HepG2 (cell line): ENCODE results near the gene NAA16. TPM values are rescaled to one million over a fixed set of nuclear protein-coding genes. Genes with fewer than 3 reads are reported as not detected.

Experiments used
- ATAC-seq: fragments of 200-7000 bp; cut with Tn5 transposase; 3 replicates; pipeline ENCODE4 v1.9.1; 2020; ENCODE audit warnings: mild to moderate bottlenecking, moderate library complexity
- BruUV-seq: library from RNA; stranded (reverse); fragments of 400-500 nt; replicated peaks from 2 replicates; lab custom pipeline; 2021; lab: Mats Ljungman, UMichigan
- CTCF ChIA-PET: fragments of 300-600 bp; formaldehyde crosslinking; extraction: SDS; loops from one replicate; lab custom pipeline; 2021; ENCODE audit warnings: low total read pairs, inconsistent platforms, low intra/inter-chr PET ratio; lab: Yijun Ruan, JAX
- POLR2A ChIA-PET: fragments of 350-600 bp; sonication (Branson Sonifier 250); formaldehyde crosslinking; loops from one replicate; lab custom pipeline; 2020; ENCODE audit warnings: antibody characterized with exemption, inconsistent platforms; lab: Yijun Ruan, JAX
- DNase-seq: peaks from one replicate; pipeline ENCODE4 v3.0.0-alpha.2; 2015; ENCODE audit warnings: low spot score
- FAIRE-seq: peaks from 3 replicates; lab custom pipeline; 2011; peaks lifted over from hg19 to GRCh38; lab: Jason Lieb, UNC
- H2AFZ ChIP-seq: one replicate; pipeline ENCODE4 v1.6.1; 2011; ENCODE audit warnings: low read length, inconsistent platforms
- H3K27ac ChIP-seq: fragments of 300-600 bp; 3 replicates; pipeline ENCODE4 v1.8.0; 2011; ENCODE audit warnings: mixed run types, mild to moderate bottlenecking, mixed read lengths, low read length, inconsistent platforms; ENCODE audit not compliant: insufficient read depth; ENCODE audit errors: extremely low read length
- H3K27me3 ChIP-seq, 2 experiments: fragments of 200-600 bp in 1 of 2; 2 replicates in 1 of 2; 3 replicates in 1 of 2; pipeline versions ENCODE4 v1.6.0 to v1.8.0; 2011; ENCODE audit warnings: low read length in 2 of 2, mild to moderate bottlenecking in 2 of 2, moderate library complexity in 2 of 2, inconsistent platforms in 1 of 2; ENCODE audit not compliant: insufficient read depth in 2 of 2, control insufficient read depth in 1 of 2
- H3K36me3 ChIP-seq, 2 experiments: fragments of 200-600 bp in 1 of 2; replicated peaks in 1 of 2; 2 replicates in 1 of 2; 3 replicates in 1 of 2; pipeline versions ENCODE4 v1.5.1 to v1.8.0; 2011; ENCODE audit warnings: low read length in 2 of 2, inconsistent platforms in 1 of 2; ENCODE audit not compliant: insufficient read depth in 2 of 2, control insufficient read depth in 1 of 2
- H3K4me1 ChIP-seq: 2 replicates; pipeline ENCODE4 v1.5.1; 2012; ENCODE audit warnings: low read length, inconsistent platforms; ENCODE audit not compliant: insufficient read depth
- H3K4me2 ChIP-seq: 2 replicates; pipeline ENCODE4 v1.6.0; 2011; ENCODE audit warnings: low read depth, low read length, inconsistent platforms
- H3K4me3 ChIP-seq, 3 experiments: fragments of 200-600 bp in 1 of 3; sonication (generic), shearing (Covaris generic) in 1 of 3; replicated peaks in 1 of 3; 2 replicates each; pipeline ENCODE4 v1.5.1; 2011 to 2016; ENCODE audit warnings: low read length in 3 of 3, inconsistent platforms in 2 of 3, low read depth in 2 of 3, mild to moderate bottlenecking in 2 of 3, control low read depth in 1 of 3, mixed read lengths in 1 of 3; ENCODE audit not compliant: insufficient read depth in 1 of 3
- H3K79me2 ChIP-seq: one replicate; pipeline ENCODE4 v1.6.1; 2011; ENCODE audit warnings: low read length, inconsistent platforms; ENCODE audit not compliant: insufficient read depth
- H3K9ac ChIP-seq: 2 replicates; pipeline ENCODE4 v1.6.0; 2011; ENCODE audit warnings: mild to moderate bottlenecking, low read depth, low read length, inconsistent platforms; ENCODE audit not compliant: insufficient read depth
- H3K9me3 ChIP-seq: 2 replicates; pipeline ENCODE4 v1.5.1; 2012; ENCODE audit warnings: mild to moderate bottlenecking, low read length
- H4K20me1 ChIP-seq: 2 replicates; pipeline ENCODE4 v1.6.0; 2011; ENCODE audit warnings: inconsistent platforms, mild to moderate bottlenecking, low read length, moderate library complexity; ENCODE audit not compliant: insufficient read depth
- CCAR2 ChIP-seq: fragments of 200-400 bp; formaldehyde crosslinking; optimal IDR thresholded peaks from 2 replicates; pipeline ENCODE3; 2018; ENCODE audit warnings: low read depth, mild to moderate bottlenecking, low read length, moderate library complexity
- GLI4 ChIP-seq: sonication (generic); formaldehyde crosslinking; IDR thresholded peaks from 2 replicates; pipeline ENCODE4 v1.5.1; 2020; ENCODE audit warnings: missing genetic modification reagents, mild to moderate bottlenecking, moderate library complexity, borderline replicate concordance
- GTF3A ChIP-seq: sonication (generic); formaldehyde crosslinking; conservative IDR thresholded peaks from 2 replicates; pipeline ENCODE4 v1.4.0; 2020; ENCODE audit warnings: mild to moderate bottlenecking, missing genetic modification reagents
- KMT2A ChIP-seq: sonication (generic); formaldehyde crosslinking; IDR thresholded peaks from 2 replicates; pipeline ENCODE4 v1.4.0; 2020; ENCODE audit warnings: missing genetic modification reagents
- SAP130 ChIP-seq: IDR thresholded peaks from 2 replicates; pipeline ENCODE4 v1.6.1; 2016; ENCODE audit warnings: low read depth
- ZNF614 ChIP-seq: IDR thresholded peaks from 2 replicates; pipeline ENCODE4 v1.6.1; 2018; ENCODE audit warnings: missing biosample characterization, missing genetic modification reagents, inconsistent platforms, borderline replicate concordance
- WGBS: methylation state at CpG from one replicate; pipeline ENCODE4 v1.1.6; 2017; ENCODE audit warnings: low lambda C conversion rate; 5-methylcytosine and 5-hydroxymethylcytosine counted together
- in situ Hi-C: cut with HindIII; loops from 2 replicates; pipeline ENCODE4 v1.10.0; 2017; ENCODE audit warnings: low pct_unique_long_range_greater_than_20kb; ENCODE audit not compliant: extremely low pct_ligation_motif_present
- intact Hi-C: fragments of 100-400 bp; cut with micrococcal nuclease; formaldehyde crosslinking; loops from one replicate; pipeline ENCODE4 v1.10.0; 2022; ENCODE audit not compliant: unreplicated experiment
- polyA plus RNA-seq, 8 experiments: library from polyadenylated mRNA; depleted of rRNA in 3 of 8; stranded (reverse) in 7 of 8; unstranded in 1 of 8; fragments of >200 nt; fragmentation: Illumina TruSeq in 4 of 8; extraction: Trizol in 4 of 8; gene quantifications; 2 replicates each; pipeline versions ENCODE4 v1.2.1 to v1.2.3, GENCODE V29; 2011 to 2016; ENCODE audit warnings: low read depth in 4 of 8, missing spikeins in 1 of 8, mixed read lengths in 1 of 8; ENCODE audit not compliant: insufficient read depth in 1 of 8
- total RNA-seq, 5 experiments: library from RNA; depleted of rRNA; stranded (reverse); fragments of >200 nt; fragmentation: Illumina TruSeq; extraction: Trizol; gene quantifications; 2 replicates each; pipeline ENCODE4 v1.2.3, GENCODE V29; 2016; ENCODE audit warnings: low read depth in 1 of 5
- TF ChIP-seq, protein P1 (sequence below): sonication (generic); formaldehyde crosslinking; conservative IDR thresholded peaks from 2 replicates; pipeline ENCODE4 v1.5.0; 2020; ENCODE audit warnings: missing genetic modification reagents
- TF ChIP-seq, protein P2 (sequence below): sonication (generic); IDR thresholded peaks from 2 replicates; pipeline ENCODE4 v1.6.1; 2016; ENCODE audit warnings: low read depth, borderline replicate concordance
- TF ChIP-seq, protein P3 (sequence below): sonication (generic); formaldehyde crosslinking; IDR thresholded peaks from 2 replicates; pipeline ENCODE4 v1.4.0; 2020; ENCODE audit warnings: mild to moderate bottlenecking, missing genetic modification reagents
- TF ChIP-seq, protein P4 (sequence below): IDR thresholded peaks from 2 replicates; pipeline ENCODE4 v1.6.1; 2012; ENCODE audit warnings: low read depth, low read length, improper control_type of control experiment
- TF ChIP-seq, protein P5 (sequence below): sonication (generic); formaldehyde crosslinking; IDR thresholded peaks from 2 replicates; pipeline ENCODE4 v1.9.0; 2022; ENCODE audit warnings: missing genetic modification reagents, mild to moderate bottlenecking, borderline replicate concordance
- TF ChIP-seq, protein P6 (sequence below): sonication (generic); formaldehyde crosslinking; IDR thresholded peaks from 2 replicates; pipeline ENCODE4 v1.8.0; 2022; ENCODE audit warnings: missing genetic modification reagents, mild to moderate bottlenecking, borderline replicate concordance

NAA16 gene
- total and polyA plus RNA-seq, 2 of the 13 experiments (the other 11 are each of a cell fraction or from before 2014, with no cell fraction given) = 9.2 to 15.1 TPM

DNA sequence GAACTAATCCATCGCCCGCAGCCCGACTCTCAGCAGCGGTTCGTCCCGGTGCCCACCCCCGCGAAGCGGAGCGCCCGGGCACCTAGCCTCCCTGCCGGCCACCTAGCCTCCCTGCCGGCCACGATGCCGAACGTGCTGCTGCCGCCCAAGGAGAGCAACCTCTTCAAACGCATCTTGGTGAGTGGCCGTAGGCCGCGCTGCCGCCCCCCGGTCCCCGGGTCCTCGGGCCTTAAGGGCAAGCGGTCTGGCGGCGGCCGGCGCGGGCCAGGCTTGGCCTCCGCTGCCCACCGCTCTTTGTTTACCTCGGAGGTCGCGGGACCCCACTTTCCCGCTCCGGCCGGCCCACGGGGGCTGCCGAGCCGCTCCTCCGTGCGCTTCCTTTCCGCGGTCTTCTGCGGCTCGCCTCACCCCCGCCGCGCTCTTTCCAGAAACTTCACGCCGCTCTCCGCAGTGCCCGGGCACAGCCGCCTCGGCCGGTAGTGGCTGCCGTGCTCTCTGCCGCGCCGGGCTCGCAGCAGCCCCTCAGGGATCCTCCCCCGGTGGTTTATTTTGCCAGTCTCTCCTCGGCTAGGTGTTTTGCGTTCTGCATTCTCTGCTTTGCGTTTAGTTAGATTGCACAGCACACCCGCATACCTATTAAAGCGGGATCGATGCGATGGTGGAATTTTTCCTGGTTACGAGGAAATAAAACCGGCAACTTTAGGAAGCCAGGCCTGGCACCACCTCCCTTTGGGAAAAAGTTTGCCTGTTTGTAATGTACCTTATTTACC lies 524 bp downstream of the NAA16 start (continued):
- TF ChIP-seq, protein P1, sequence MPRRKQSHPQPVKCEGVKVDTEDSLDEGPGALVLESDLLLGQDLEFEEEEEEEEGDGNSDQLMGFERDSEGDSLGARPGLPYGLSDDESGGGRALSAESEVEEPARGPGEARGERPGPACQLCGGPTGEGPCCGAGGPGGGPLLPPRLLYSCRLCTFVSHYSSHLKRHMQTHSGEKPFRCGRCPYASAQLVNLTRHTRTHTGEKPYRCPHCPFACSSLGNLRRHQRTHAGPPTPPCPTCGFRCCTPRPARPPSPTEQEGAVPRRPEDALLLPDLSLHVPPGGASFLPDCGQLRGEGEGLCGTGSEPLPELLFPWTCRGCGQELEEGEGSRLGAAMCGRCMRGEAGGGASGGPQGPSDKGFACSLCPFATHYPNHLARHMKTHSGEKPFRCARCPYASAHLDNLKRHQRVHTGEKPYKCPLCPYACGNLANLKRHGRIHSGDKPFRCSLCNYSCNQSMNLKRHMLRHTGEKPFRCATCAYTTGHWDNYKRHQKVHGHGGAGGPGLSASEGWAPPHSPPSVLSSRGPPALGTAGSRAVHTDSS = 0 out of 2 replicates have a peak, but pooled peaks have one; percentile 1
- TF ChIP-seq KMT2A (CRISPR knock-in tag) = peak; percentile 88

DNA sequence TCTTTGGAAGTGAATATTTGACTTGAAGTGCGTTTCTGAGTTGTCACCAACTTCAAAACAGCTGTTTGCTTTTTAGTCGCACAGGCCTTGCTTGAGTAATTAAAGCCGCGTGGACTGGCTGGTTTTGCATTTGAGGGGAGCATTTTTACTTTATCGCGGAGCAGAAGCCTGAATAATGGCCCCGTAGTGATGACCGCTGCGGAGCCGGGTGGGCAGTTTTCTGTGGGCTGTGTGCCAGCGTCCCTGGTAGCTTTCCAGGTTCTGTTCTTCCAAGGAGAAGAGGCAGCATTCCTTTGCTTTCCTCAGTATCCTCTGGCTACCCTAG lies 1.1 kb downstream of the NAA16 start:
- Histone ChIP-seq H3K4me3 (peak overlapping the region; percentile 94 to 99 (median 98)), H3K27ac (peak overlapping the region; percentile 89), H3K4me1 (peaks cover 51% of the 10 kb centered on the region), H3K27me3 (no peaks in the 10 kb centered on the region; a peak in 1 of 5 replicates), H3K4me2 (peak overlapping the region; percentile 82), H3K79me2 (peaks cover 58% of the 10 kb centered on the region), H4K20me1 (peaks cover 19% of the 10 kb centered on the region), H3K36me3 (no peaks in the 10 kb centered on the region; a peak in 1 of 5 replicates), H2AFZ (no peak overlapping the region), H3K9me3 (no peaks in the 10 kb centered on the region), H3K9ac (peak overlapping the region; percentile 92)
- FAIRE-seq = no peak
- POLR2A ChIA-PET = no interaction called here
- peak; percentile 7 for DNase-seq
- intact Hi-C loops (loop anchor here (1.0 to 5.0 kb wide), 2 partner anchors 49 to 250 kb away; partner anchors contain the start of genes MTRF1 and WBP4), in situ Hi-C loops (no loop called here)
- CTCF ChIA-PET = no interaction called here
- no TSS peak for BruUV-seq
- peak; percentile 19 for ATAC-seq
- WGBS = 0% methylated on average over 9 of the region's 11 CpGs
- TF ChIP-seq, protein P2, sequence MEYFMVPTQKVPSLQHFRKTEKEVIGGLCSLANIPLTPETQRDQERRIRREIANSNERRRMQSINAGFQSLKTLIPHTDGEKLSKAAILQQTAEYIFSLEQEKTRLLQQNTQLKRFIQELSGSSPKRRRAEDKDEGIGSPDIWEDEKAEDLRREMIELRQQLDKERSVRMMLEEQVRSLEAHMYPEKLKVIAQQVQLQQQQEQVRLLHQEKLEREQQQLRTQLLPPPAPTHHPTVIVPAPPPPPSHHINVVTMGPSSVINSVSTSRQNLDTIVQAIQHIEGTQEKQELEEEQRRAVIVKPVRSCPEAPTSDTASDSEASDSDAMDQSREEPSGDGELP = peak; percentile 21; the same call in 1 of the 2 replicates
- TF ChIP-seq, protein P3, sequence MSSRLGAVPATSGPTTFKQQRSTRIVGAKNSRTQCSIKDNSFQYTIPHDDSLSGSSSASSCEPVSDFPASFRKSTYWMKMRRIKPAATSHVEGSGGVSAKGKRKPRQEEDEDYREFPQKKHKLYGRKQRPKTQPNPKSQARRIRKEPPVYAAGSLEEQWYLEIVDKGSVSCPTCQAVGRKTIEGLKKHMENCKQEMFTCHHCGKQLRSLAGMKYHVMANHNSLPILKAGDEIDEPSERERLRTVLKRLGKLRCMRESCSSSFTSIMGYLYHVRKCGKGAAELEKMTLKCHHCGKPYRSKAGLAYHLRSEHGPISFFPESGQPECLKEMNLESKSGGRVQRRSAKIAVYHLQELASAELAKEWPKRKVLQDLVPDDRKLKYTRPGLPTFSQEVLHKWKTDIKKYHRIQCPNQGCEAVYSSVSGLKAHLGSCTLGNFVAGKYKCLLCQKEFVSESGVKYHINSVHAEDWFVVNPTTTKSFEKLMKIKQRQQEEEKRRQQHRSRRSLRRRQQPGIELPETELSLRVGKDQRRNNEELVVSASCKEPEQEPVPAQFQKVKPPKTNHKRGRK (CRISPR knock-in tag) = no peak
- TF ChIP-seq ZNF614 (CRISPR knock-in tag) = no peak
- TF ChIP-seq, protein P4, sequence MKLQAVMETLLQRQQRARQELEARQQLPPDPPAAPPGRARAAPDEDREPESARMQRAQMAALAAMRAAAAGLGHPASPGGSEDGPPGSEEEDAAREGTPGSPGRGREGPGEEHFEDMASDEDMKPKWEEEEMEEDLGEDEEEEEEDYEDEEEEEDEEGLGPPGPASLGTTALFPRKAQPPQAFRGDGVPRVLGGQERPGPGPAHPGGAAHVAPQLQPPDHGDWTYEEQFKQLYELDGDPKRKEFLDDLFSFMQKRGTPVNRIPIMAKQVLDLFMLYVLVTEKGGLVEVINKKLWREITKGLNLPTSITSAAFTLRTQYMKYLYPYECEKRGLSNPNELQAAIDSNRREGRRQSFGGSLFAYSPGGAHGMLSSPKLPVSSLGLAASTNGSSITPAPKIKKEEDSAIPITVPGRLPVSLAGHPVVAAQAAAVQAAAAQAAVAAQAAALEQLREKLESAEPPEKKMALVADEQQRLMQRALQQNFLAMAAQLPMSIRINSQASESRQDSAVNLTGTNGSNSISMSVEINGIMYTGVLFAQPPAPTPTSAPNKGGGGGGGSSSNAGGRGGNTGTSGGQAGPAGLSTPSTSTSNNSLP = 0 out of 2 replicates have a peak, but pooled peaks have one; percentile 10
- TF ChIP-seq GLI4 (CRISPR knock-in tag) = 0 out of 2 replicates have a peak, but pooled peaks have one; percentile 15
- TF ChIP-seq, protein P5, sequence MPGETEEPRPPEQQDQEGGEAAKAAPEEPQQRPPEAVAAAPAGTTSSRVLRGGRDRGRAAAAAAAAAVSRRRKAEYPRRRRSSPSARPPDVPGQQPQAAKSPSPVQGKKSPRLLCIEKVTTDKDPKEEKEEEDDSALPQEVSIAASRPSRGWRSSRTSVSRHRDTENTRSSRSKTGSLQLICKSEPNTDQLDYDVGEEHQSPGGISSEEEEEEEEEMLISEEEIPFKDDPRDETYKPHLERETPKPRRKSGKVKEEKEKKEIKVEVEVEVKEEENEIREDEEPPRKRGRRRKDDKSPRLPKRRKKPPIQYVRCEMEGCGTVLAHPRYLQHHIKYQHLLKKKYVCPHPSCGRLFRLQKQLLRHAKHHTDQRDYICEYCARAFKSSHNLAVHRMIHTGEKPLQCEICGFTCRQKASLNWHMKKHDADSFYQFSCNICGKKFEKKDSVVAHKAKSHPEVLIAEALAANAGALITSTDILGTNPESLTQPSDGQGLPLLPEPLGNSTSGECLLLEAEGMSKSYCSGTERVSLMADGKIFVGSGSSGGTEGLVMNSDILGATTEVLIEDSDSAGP (CRISPR knock-in tag) = no peak
- peak; percentile 24; the same call in 1 of the 2 replicates for TF ChIP-seq SAP130 (CRISPR knock-in tag)
- TF ChIP-seq GTF3A (CRISPR knock-in tag) = no peak
- no peak for TF ChIP-seq CCAR2
- TF ChIP-seq, protein P6, sequence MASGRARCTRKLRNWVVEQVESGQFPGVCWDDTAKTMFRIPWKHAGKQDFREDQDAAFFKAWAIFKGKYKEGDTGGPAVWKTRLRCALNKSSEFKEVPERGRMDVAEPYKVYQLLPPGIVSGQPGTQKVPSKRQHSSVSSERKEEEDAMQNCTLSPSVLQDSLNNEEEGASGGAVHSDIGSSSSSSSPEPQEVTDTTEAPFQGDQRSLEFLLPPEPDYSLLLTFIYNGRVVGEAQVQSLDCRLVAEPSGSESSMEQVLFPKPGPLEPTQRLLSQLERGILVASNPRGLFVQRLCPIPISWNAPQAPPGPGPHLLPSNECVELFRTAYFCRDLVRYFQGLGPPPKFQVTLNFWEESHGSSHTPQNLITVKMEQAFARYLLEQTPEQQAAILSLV (CRISPR knock-in tag) = no peak
